ENCODE results near the gene LIME1.

Gene LIME1

GRCh38 chr20:63769891-63770474 lies 33.5 kb downstream of the LIME1 start:
- no peak for TF ChIP-seq CTCF (IDR thresholded peaks at IDR 0.05; ENCODE audit: low read depth, low read length)
- Histone ChIP-seq H3K27me3 (ENCODE audit: insufficient read depth, low read depth, severe bottlenecking) (no peaks in the 10 kb centered on the region), H3K4me3 (ENCODE audit: low read depth, low read length) (no peak overlapping the region)

GRCh38 chr20:63771046-63771707 lies 34.7 kb downstream of the LIME1 start:
- H3K27ac ChIP-seq = no peak overlapping the region
- H3K36me3 ChIP-seq = no peaks in the 10 kb centered on the region
- no peaks in the 10 kb centered on the region for H3K27me3 ChIP-seq (ENCODE audit: insufficient read depth, low read depth, severe bottlenecking)
- DNase-seq = no peak
- no peaks in the 10 kb centered on the region for H3K9me3 ChIP-seq (ENCODE audit: severe bottlenecking)
- H3K4me3 ChIP-seq (ENCODE audit: low read depth, low read length) = no peak overlapping the region
- no peak for TF ChIP-seq CTCF (IDR thresholded peaks at IDR 0.05; ENCODE audit: low read depth, low read length)

More at GRCh38 chr20:63769891-63770474, 33.5 kb downstream of the LIME1 start:
- no peaks in the 10 kb centered on the region for H3K36me3 ChIP-seq
- no peak overlapping the region for H3K27ac ChIP-seq
- H3K9me3 ChIP-seq (ENCODE audit: severe bottlenecking) = no peaks in the 10 kb centered on the region
- no peak for DNase-seq

- Histone ChIP-seq H3K27me3 (ENCODE audit: insufficient read depth, low read depth, severe bottlenecking) (no peaks in the 10 kb centered on the region), H3K4me3 (ENCODE audit: low read depth, low read length) (no peak overlapping the region), H3K36me3 (no peaks in the 10 kb centered on the region), H3K27ac (no peak overlapping the region), H3K9me3 (ENCODE audit: severe bottlenecking) (no peaks in the 10 kb centered on the region)
- no peak for TF ChIP-seq CTCF (IDR thresholded peaks at IDR 0.05; ENCODE audit: low read depth, low read length)
- no peak for DNase-seq
Observed at GRCh38 chr20:63772781-63773518, 36.5 kb downstream of the LIME1 start.

- no peaks in the 10 kb centered on the region for H3K36me3 ChIP-seq
- H3K9me3 ChIP-seq (ENCODE audit: severe bottlenecking) = no peaks in the 10 kb centered on the region
- no peaks in the 10 kb centered on the region for H3K27me3 ChIP-seq (ENCODE audit: insufficient read depth, low read depth, severe bottlenecking)
- H3K4me3 ChIP-seq (ENCODE audit: low read depth, low read length) = no peak overlapping the region
- H3K27ac ChIP-seq = no peak overlapping the region
- no peak for TF ChIP-seq CTCF (IDR thresholded peaks at IDR 0.05; ENCODE audit: low read depth, low read length)
- no peak for DNase-seq
Observed at GRCh38 chr20:63773571-63774241, 37.2 kb downstream of the LIME1 start.

- H3K27me3 ChIP-seq (ENCODE audit: insufficient read depth, low read depth, severe bottlenecking) = no peaks in the 10 kb centered on the region
- no peak overlapping the region for H3K27ac ChIP-seq
- no peak overlapping the region for H3K4me3 ChIP-seq (ENCODE audit: low read depth, low read length)
- DNase-seq = no peak
- H3K36me3 ChIP-seq = no peaks in the 10 kb centered on the region
- H3K9me3 ChIP-seq (ENCODE audit: severe bottlenecking) = no peaks in the 10 kb centered on the region
- TF ChIP-seq CTCF (IDR thresholded peaks at IDR 0.05; ENCODE audit: low read depth, low read length) = no peak
Observed at GRCh38 chr20:63774306-63774705, 37.8 kb downstream of the LIME1 start.
